ENCODE results near the gene FBXO3.
A peak's percentile ranks its signal among the peaks of the same experiment; 100 is the strongest.
"Not testable (repeated sequence)": the region's sequence is repeated elsewhere in the genome, so short reads cannot be mapped to it uniquely, and the experiment has no call there.

DNA sequence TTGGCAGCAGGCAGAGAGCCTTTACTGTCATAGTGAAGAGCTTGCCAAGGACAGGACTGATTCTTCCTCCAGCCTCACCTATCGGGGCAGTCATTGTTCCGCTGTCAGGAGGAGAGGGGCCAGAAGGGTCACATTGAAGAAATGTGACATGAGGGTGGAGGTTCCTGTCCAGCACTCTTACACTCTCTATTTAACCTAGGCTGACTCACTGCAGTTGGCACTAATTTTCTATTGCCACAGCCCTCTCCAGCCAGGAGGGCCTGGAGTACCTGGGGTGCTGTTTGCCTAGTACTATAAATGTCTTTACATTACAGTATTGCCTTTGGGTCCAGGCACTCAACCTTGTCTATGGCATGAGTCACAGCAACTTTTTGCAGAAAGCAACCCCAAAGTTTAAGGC is 66.5 kb downstream of the FBXO3 start:
- TF ChIP-seq POLR2AphosphoS5 (IDR thresholded peaks at IDR 0.05) = peak; percentile 14 to 27
- TF ChIP-seq, protein P1, sequence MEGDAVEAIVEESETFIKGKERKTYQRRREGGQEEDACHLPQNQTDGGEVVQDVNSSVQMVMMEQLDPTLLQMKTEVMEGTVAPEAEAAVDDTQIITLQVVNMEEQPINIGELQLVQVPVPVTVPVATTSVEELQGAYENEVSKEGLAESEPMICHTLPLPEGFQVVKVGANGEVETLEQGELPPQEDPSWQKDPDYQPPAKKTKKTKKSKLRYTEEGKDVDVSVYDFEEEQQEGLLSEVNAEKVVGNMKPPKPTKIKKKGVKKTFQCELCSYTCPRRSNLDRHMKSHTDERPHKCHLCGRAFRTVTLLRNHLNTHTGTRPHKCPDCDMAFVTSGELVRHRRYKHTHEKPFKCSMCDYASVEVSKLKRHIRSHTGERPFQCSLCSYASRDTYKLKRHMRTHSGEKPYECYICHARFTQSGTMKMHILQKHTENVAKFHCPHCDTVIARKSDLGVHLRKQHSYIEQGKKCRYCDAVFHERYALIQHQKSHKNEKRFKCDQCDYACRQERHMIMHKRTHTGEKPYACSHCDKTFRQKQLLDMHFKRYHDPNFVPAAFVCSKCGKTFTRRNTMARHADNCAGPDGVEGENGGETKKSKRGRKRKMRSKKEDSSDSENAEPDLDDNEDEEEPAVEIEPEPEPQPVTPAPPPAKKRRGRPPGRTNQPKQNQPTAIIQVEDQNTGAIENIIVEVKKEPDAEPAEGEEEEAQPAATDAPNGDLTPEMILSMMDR (IDR thresholded peaks at IDR 0.05) = not testable (repeated sequence)
- not testable (repeated sequence) for TF ChIP-seq POLR2A (IDR thresholded peaks at IDR 0.05; ENCODE audit: low read depth)
